H1 (cell line): ENCODE results near the gene FGD5.

ENCODE experiments used
- BCL11A ChIP-seq, 2 experiments: IDR thresholded peaks; one replicate each; pipeline ENCODE4 v1.6.1; 2011; ENCODE audit warnings: low read depth in 2 of 2, low read length in 2 of 2, mild to moderate bottlenecking in 2 of 2
- EZH2 ChIP-seq: fragments of 200-600 bp; sonication (generic); IDR thresholded peaks from 2 replicates; pipeline ENCODE4 v1.7.1; 2012; ENCODE audit warnings: low read depth, mild to moderate bottlenecking, moderate library complexity, low read length, inconsistent platforms; ENCODE audit not compliant: severe bottlenecking
- POLR2A ChIP-seq, 2 experiments: IDR thresholded peaks; 1 replicate in 1 of 2; 2 replicates in 1 of 2; pipeline ENCODE4 v1.6.1; 2011; ENCODE audit warnings: low read depth in 2 of 2, low read length in 2 of 2, mild to moderate bottlenecking in 2 of 2; ENCODE audit errors: control extremely low read depth in 1 of 2
- SP2 ChIP-seq: IDR thresholded peaks from 2 replicates; pipeline ENCODE4 v1.6.1; 2012; ENCODE audit warnings: mild to moderate bottlenecking, low read length, inconsistent platforms
- TAF1 ChIP-seq: IDR thresholded peaks from 2 replicates; pipeline ENCODE4 v1.6.1; 2011; ENCODE audit warnings: mild to moderate bottlenecking, low read depth, low read length
- ZNF274 ChIP-seq: IDR thresholded peaks from 2 replicates; pipeline ENCODE4 v1.7.0; 2012; ENCODE audit warnings: low read length, borderline replicate concordance; ENCODE audit errors: extremely low read depth
- TF ChIP-seq, protein P1 (sequence below), 3 experiments: IDR thresholded peaks; 1 replicate in 2 of 3; 2 replicates in 1 of 3; pipeline versions ENCODE4 v1.5.1 to v1.6.1; 2011; ENCODE audit warnings: low read length in 3 of 3, mild to moderate bottlenecking in 3 of 3, inconsistent platforms in 2 of 3, low read depth in 1 of 3, moderate library complexity in 1 of 3; ENCODE audit not compliant: insufficient read depth in 1 of 3; ENCODE audit errors: control extremely low read depth in 1 of 3

DNA sequence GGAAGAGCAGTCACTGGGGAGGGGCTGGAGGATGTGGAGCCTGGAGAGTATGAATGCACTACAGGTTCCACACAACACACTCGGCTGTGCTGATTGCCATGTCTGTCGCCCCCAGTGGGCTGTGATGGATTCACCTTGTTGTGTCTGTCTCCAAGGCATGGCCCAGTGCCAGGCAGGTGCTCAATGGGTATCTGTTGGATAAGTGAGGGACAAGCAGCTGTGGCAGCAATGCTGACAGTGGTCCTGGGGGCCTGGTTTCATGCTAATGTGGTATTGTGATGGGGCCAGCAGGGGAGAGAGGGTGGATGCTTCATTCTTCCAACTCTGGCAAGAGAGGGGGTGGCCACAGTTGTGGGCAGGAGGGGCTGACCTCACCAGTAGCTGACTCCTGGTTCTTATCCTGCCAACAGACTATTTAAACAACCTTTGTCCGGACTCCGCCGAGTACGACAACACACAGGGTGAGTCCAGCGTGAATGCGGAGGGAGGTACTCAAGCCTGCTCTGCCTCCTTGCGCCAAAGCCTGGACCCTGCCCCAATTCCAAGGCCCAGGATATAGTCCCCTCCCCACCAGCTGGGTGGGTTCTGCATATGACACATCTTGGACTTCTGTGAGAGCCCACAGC, 81.3 kb downstream of the FGD5 start:
- TF ChIP-seq ZNF274 (no peak), POLR2A (IDR thresholded peaks at IDR 0.05; ENCODE audit: control extremely low read depth in 1 of 2, low read depth in 2 of 2, low read length in 2 of 2) (no peak), EZH2 (no peak), SP2 (no peak), TAF1 (no peak), BCL11A (IDR thresholded peaks at IDR 0.05; ENCODE audit: low read depth in 2 of 2, low read length in 2 of 2) (no peak)
- TF ChIP-seq, protein P1, sequence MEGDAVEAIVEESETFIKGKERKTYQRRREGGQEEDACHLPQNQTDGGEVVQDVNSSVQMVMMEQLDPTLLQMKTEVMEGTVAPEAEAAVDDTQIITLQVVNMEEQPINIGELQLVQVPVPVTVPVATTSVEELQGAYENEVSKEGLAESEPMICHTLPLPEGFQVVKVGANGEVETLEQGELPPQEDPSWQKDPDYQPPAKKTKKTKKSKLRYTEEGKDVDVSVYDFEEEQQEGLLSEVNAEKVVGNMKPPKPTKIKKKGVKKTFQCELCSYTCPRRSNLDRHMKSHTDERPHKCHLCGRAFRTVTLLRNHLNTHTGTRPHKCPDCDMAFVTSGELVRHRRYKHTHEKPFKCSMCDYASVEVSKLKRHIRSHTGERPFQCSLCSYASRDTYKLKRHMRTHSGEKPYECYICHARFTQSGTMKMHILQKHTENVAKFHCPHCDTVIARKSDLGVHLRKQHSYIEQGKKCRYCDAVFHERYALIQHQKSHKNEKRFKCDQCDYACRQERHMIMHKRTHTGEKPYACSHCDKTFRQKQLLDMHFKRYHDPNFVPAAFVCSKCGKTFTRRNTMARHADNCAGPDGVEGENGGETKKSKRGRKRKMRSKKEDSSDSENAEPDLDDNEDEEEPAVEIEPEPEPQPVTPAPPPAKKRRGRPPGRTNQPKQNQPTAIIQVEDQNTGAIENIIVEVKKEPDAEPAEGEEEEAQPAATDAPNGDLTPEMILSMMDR (IDR thresholded peaks at IDR 0.05; ENCODE audit: control extremely low read depth in 1 of 3, insufficient read depth in 1 of 3, low read depth in 1 of 3, low read length in 3 of 3): peak; percentile 19 to 51 (median 47); a peak in 3 of 4 replicates
